ENCODE results near the gene NBAS.
"Not testable (repeated sequence)": the region's sequence is repeated elsewhere in the genome, so short reads cannot be mapped to it uniquely, and the experiment has no call there.

NBAS gene

GRCh38 chr2:15263976-15264685, 297.0 kb downstream of the NBAS start:
- H3K4me3 Mint-ChIP-seq, result no peak overlapping the region
- no peaks in the 10 kb centered on the region for H3K27me3 Mint-ChIP-seq
- peaks cover 12 to 19% of the 10 kb centered on the region in 2 donors for H3K9me3 Mint-ChIP-seq
- H3K4me1 Mint-ChIP-seq, result peaks cover 11% of the 10 kb centered on the region
- no peak for DNase-seq
- no peak for ATAC-seq
- no peak overlapping the region for H3K27ac Mint-ChIP-seq

GRCh38 chr2:15262792-15263191, 298.3 kb downstream of the NBAS start:
- DNase-seq (no peak), ATAC-seq (no peak)
- no peak overlapping the region for H3K27ac Mint-ChIP-seq
- no peaks in the 10 kb centered on the region for H3K27me3 Mint-ChIP-seq
- no peak overlapping the region for H3K4me3 Mint-ChIP-seq
- peaks cover 19 to 24% of the 10 kb centered on the region in 2 donors for H3K9me3 Mint-ChIP-seq
- peaks cover 11% of the 10 kb centered on the region for H3K4me1 Mint-ChIP-seq

DNA sequence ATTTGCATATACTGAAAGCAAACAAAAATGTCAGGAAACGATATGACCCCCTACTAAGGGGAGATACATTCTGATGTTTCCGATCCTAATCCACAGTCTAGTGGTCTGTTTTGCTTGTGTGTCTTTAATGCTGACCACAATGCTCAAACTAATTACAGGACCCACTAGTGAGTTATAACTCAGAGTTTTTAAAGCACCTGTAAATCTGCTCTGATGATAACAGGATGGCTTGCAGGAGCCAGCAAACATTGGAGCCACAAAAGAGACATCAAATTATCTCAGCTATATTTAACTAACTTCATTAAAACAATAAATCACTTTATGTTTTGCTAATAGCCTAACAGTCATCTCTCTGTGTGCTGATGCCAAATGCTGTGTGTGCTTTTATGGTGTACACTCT, 300.3 kb downstream of the NBAS start:
- no peaks in the 10 kb centered on the region for H3K27me3 Mint-ChIP-seq
- H3K4me1 Mint-ChIP-seq, result peaks cover 2% of the 10 kb centered on the region
- H3K4me3 Mint-ChIP-seq, result no peak overlapping the region
- H3K27ac Mint-ChIP-seq, result no peak overlapping the region
- peaks cover 19 to 24% of the 10 kb centered on the region in 2 donors for H3K9me3 Mint-ChIP-seq
- DNase-seq, result no peak
- ATAC-seq, result no peak

- H3K27me3 Mint-ChIP-seq, result no peaks in the 10 kb centered on the region
- H3K4me3 Mint-ChIP-seq, result no peak overlapping the region
- peaks cover 19 to 24% of the 10 kb centered on the region in 2 donors for H3K9me3 Mint-ChIP-seq
- no peaks in the 10 kb centered on the region for H3K4me1 Mint-ChIP-seq
- no peak overlapping the region for H3K27ac Mint-ChIP-seq
- DNase-seq (no peak), ATAC-seq (no peak)
Observed at GRCh38 chr2:15260196-15260595, 300.9 kb downstream of the NBAS start.

GRCh38 chr2:15259356-15259756, 301.8 kb downstream of the NBAS start:
- Mint-ChIP-seq H3K4me1 (no peaks in the 10 kb centered on the region), H3K27me3 (no peaks in the 10 kb centered on the region), H3K9me3 (peaks cover 19 to 24% of the 10 kb centered on the region in 2 donors), H3K27ac (no peak overlapping the region), H3K4me3 (no peak overlapping the region)
- ATAC-seq, result no peak
- DNase-seq, result no peak

- H3K4me1 Mint-ChIP-seq, ATAC-seq, H3K4me3 Mint-ChIP-seq, DNase-seq, H3K27me3 Mint-ChIP-seq, H3K27ac Mint-ChIP-seq: not testable (repeated sequence)
- H3K9me3 Mint-ChIP-seq, result peaks cover 14 to 19% of the 10 kb centered on the region in 2 donors
Observed at GRCh38 chr2:15258385-15258784, 302.7 kb downstream of the NBAS start.

- Mint-ChIP-seq H3K27me3 (no peaks in the 10 kb centered on the region), H3K9me3 (peaks cover 14 to 16% of the 10 kb centered on the region in 2 donors), H3K27ac (peak overlapping the region in 1 of 2 donors; percentile 42), H3K4me1 (no peaks in the 10 kb centered on the region), H3K4me3 (no peak overlapping the region)
- DNase-seq, result no peak
- no peak for ATAC-seq
Observed at GRCh38 chr2:15253835-15254286, 307.3 kb downstream of the NBAS start.

- DNase-seq (no peak), ATAC-seq (no peak)
- no peaks in the 10 kb centered on the region for H3K27me3 Mint-ChIP-seq
- H3K9me3 Mint-ChIP-seq, result peaks cover 12 to 20% of the 10 kb centered on the region in 2 donors
- no peak overlapping the region for H3K27ac Mint-ChIP-seq
- no peaks in the 10 kb centered on the region for H3K4me1 Mint-ChIP-seq
- no peak overlapping the region for H3K4me3 Mint-ChIP-seq
Observed at GRCh38 chr2:15253247-15253646, 307.9 kb downstream of the NBAS start.

- DNase-seq (no peak), ATAC-seq (no peak)
- no peak overlapping the region for H3K27ac Mint-ChIP-seq
- H3K27me3 Mint-ChIP-seq, result no peaks in the 10 kb centered on the region
- H3K9me3 Mint-ChIP-seq, result peaks cover 12 to 32% of the 10 kb centered on the region in 2 donors
- H3K4me1 Mint-ChIP-seq, result no peaks in the 10 kb centered on the region
- no peak overlapping the region for H3K4me3 Mint-ChIP-seq
Observed at GRCh38 chr2:15251753-15252152, 309.4 kb downstream of the NBAS start.

DNA sequence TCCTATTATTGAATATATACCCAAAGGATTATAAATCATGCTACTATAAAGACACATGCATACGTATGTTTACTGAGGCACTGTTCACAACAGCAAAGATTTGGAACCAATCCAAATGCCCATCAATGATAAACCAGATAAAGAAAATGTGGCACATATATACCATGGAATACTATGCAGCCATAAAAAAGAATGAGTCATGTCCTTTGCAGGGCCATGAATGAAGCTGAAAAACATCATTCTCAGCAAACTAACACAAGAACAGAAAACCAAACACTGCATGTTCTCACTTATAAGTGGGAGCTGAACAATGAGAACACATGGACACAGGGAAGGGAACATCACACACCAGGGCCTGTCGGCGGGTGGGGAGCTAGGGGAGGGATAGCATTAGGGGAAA, 310.2 kb downstream of the NBAS start:
- not testable (repeated sequence) for H3K4me3 Mint-ChIP-seq, H3K4me1 Mint-ChIP-seq, ATAC-seq, H3K27me3 Mint-ChIP-seq, H3K27ac Mint-ChIP-seq, DNase-seq
- H3K9me3 Mint-ChIP-seq, result peaks cover 12 to 34% of the 10 kb centered on the region in 2 donors

DNA sequence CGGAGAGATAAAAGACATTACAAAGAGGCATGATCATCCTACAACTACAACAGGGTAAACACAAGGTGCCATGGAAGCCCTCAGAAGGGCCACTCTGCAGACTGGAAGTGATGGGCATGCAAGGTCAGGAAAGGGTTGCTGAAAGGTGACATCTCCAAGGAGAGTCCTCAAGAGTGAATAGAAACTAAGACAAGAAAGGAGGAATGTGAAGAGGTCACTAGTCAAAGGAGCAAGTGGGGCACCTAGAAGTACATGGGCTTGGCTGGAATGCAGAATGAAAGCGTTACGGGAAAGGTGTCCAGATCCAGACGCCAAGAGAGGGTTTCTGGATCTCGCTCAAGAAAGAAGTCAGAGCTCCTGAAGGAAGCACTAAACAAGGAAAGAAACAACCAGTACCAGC, 314.3 kb downstream of the NBAS start:
- no peak overlapping the region for H3K4me3 Mint-ChIP-seq
- no peak overlapping the region for H3K27ac Mint-ChIP-seq
- peaks cover 12 to 34% of the 10 kb centered on the region in 2 donors for H3K9me3 Mint-ChIP-seq
- ATAC-seq (no peak), DNase-seq (no peak)
- no peaks in the 10 kb centered on the region for H3K27me3 Mint-ChIP-seq
- H3K4me1 Mint-ChIP-seq, result peaks cover 7% of the 10 kb centered on the region

GRCh38 chr2:15243762-15244161, 317.4 kb downstream of the NBAS start:
- ATAC-seq (no peak), DNase-seq (no peak)
- Mint-ChIP-seq H3K4me3 (no peak overlapping the region), H3K9me3 (peaks cover 2 to 19% of the 10 kb centered on the region in 2 donors), H3K27me3 (no peaks in the 10 kb centered on the region), H3K4me1 (peaks cover 7% of the 10 kb centered on the region), H3K27ac (no peak overlapping the region)

DNA sequence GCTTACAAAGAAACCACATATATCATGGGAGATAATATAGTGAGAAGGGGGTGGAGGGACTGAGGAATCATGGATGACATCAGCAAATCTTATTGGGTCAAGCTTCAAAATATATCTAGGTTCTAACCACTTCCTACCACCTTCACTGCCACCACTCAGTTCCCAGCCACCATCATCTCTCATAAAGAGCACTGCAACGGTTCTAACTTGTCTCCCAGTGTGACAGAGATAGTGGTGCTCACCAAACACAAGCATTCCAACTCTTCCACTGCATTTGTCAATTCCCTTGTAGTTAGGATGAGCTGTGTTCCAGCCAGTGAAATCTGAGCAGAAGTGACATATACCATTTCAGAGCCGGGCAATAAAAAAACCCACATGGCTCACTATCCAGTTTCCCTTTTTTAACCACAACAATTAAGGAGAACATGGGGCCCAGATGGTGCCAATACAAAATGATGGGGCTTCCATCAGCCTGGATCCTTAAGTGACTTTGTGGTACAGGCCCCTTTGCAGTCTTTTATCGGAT, 318.1 kb downstream of the NBAS start:
- no peaks in the 10 kb centered on the region for H3K27me3 Mint-ChIP-seq
- H3K9me3 Mint-ChIP-seq, result peaks cover 0 to 12% of the 10 kb centered on the region in 2 donors
- peak; percentile 43 for ATAC-seq
- DNase-seq, result no peak
- peak overlapping the region in 1 of 2 donors; percentile 56 for H3K27ac Mint-ChIP-seq
- peaks cover 7% of the 10 kb centered on the region for H3K4me1 Mint-ChIP-seq
- H3K4me3 Mint-ChIP-seq, result no peak overlapping the region

- peak overlapping the region in 1 of 2 donors; percentile 48 for H3K27ac Mint-ChIP-seq
- no peak for ATAC-seq
- peaks cover 7% of the 10 kb centered on the region for H3K4me1 Mint-ChIP-seq
- no peak for DNase-seq
- no peak overlapping the region for H3K4me3 Mint-ChIP-seq
- peaks cover 0 to 4% of the 10 kb centered on the region in 2 donors for H3K9me3 Mint-ChIP-seq
- no peaks in the 10 kb centered on the region for H3K27me3 Mint-ChIP-seq
Observed at GRCh38 chr2:15241929-15242328, 319.2 kb downstream of the NBAS start.

DNA sequence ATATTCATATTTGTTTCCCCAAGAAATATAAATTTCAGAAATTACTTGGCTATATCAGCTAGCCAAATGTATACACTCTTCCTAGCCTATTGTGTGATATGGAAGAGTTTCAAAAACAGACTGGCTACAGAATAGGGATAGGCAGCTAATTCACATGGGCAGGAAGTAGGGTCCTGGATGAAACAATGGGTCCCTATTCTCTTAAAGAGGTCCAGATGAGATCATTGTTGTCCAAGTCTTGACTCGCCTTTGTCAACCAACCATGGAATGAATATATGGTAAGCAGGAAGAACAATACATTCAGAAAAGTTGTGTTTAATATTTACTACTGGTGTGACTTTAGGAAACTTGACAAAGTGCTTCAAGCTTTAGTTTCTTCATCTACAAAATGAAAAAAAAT, 319.9 kb downstream of the NBAS start:
- H3K27me3 Mint-ChIP-seq, result no peaks in the 10 kb centered on the region
- DNase-seq, result no peak
- H3K4me3 Mint-ChIP-seq, result no peak overlapping the region
- no peak for ATAC-seq
- no peaks in the 10 kb centered on the region for H3K9me3 Mint-ChIP-seq
- peaks cover 7% of the 10 kb centered on the region for H3K4me1 Mint-ChIP-seq
- H3K27ac Mint-ChIP-seq, result peak overlapping the region in 1 of 2 donors; percentile 19

- no peaks in the 10 kb centered on the region for H3K27me3 Mint-ChIP-seq
- H3K9me3 Mint-ChIP-seq, result no peaks in the 10 kb centered on the region
- H3K4me1 Mint-ChIP-seq, result peaks cover 4% of the 10 kb centered on the region
- ATAC-seq (no peak), DNase-seq (no peak)
- H3K4me3 Mint-ChIP-seq, result no peak overlapping the region
- H3K27ac Mint-ChIP-seq, result no peak overlapping the region
Observed at GRCh38 chr2:15238028-15238427, 323.1 kb downstream of the NBAS start.
